Testis (tissue), 3 donors: ENCODE data around the gene SAFB2. TPM values are rescaled to one million over a fixed set of nuclear protein-coding genes. Genes with fewer than 3 reads are reported as not detected.

Experiments
- DNase-seq: peaks from one replicate; pipeline ENCODE4 v3.0.0-alpha.2; 2019
- H3K27ac ChIP-seq, 2 donors: fragments of 200-600 bp; sonication (generic); one replicate each; pipeline ENCODE4 v1.5.1; 2019
- H3K27me3 ChIP-seq: fragments of 200-600 bp; sonication (generic); one replicate; pipeline ENCODE4 v1.5.1; 2019
- H3K36me3 ChIP-seq: fragments of 200-600 bp; sonication (generic); one replicate; pipeline ENCODE4 v1.5.1; 2017; ENCODE audit warnings: low read depth; ENCODE audit errors: missing control alignments
- H3K4me1 ChIP-seq: fragments of 200-600 bp; sonication (generic); one replicate; pipeline ENCODE4 v1.5.1; 2019
- H3K4me3 ChIP-seq, 2 donors: fragments of 200-600 bp; sonication (generic); one replicate each; pipeline ENCODE4 v1.5.1; 2017 to 2019
- H3K9me3 ChIP-seq: fragments of 200-600 bp; sonication (generic); one replicate; pipeline ENCODE4 v1.5.1; 2017
- CTCF ChIP-seq, 3 experiments: fragments of 450-650 bp in 2 of 3; fragments of 200-600 bp in 1 of 3; sonication (generic) in 1 of 3; IDR thresholded peaks; one replicate each; pipeline ENCODE4 v1.5.1; 2016 to 2019; ENCODE audit warnings: antibody characterized with exemption in 3 of 3, mild to moderate bottlenecking in 2 of 3, moderate library complexity in 1 of 3
- POLR2A ChIP-seq: fragments of 450-650 bp; IDR thresholded peaks from one replicate; pipeline ENCODE4 v1.6.1; 2017; ENCODE audit warnings: antibody characterized with exemption, mild to moderate bottlenecking, moderate library complexity
- WGBS, 2 donors: methylation state at CpG; one replicate each; pipeline ENCODE4 v1.1.5; 2018; 5-methylcytosine and 5-hydroxymethylcytosine counted together
- intact Hi-C: fragments of 100-400 bp; cut with DNase I; formaldehyde crosslinking; loops from one replicate; pipeline ENCODE4 v1.15.1; 2023; ENCODE audit warnings: low total_unique reads
- polyA plus RNA-seq: library from polyadenylated mRNA; stranded (reverse); fragments of 350-450 nt; fragmentation: Illumina TruSeq; extraction: RNeasy Lipid Tissue Mini Kit (QIAGEN cat#74804); gene quantifications from one replicate; pipeline ENCODE4 v1.2.3, GENCODE V29; 2014; ENCODE audit warnings: low read depth, low replicate concordance; ENCODE audit not compliant: insufficient read depth
- total RNA-seq, 2 donors: library from RNA; depleted of rRNA; stranded (reverse); fragments of >200 nt; gene quantifications; one replicate each; pipeline ENCODE4 v1.2.3, GENCODE V29; 2016

The SAFB2 gene
- total and polyA plus RNA-seq, 3 donors from 2014 or later = 84.1 to 209 (median 173) TPM

- no peaks in the 10 kb centered on the region for H3K9me3 ChIP-seq
- intact Hi-C loops = loop anchor here (5.0 kb wide), 1 partner anchor 65 kb away; no protein-coding TSS in a partner anchor
- WGBS, 2 donors = 0 to 1% methylated on average over 26 to 31 of the region's 35 CpGs
Measured at GRCh38 chr19:5621945-5622464, 571 bp downstream of the SAFB2 start.

GRCh38 chr19:5621311-5621944, 1.1 kb downstream of the SAFB2 start:
- Histone ChIP-seq H3K36me3 (no peaks in the 10 kb centered on the region), H3K9me3 (no peaks in the 10 kb centered on the region), H3K4me1 (peaks cover 46% of the 10 kb centered on the region), H3K27me3 (no peaks in the 10 kb centered on the region), H3K27ac (peak overlapping the region; percentile 94 to 98), H3K4me3 (peak overlapping the region; percentile 97 to 99)
- TF ChIP-seq CTCF (IDR thresholded peaks at IDR 0.05) (no peak), POLR2A (no peak)
- 3 to 12% methylated on average over 14 of the region's 14 CpGs for WGBS, 2 donors
- intact Hi-C loops = loop anchor here (5.0 kb wide), 1 partner anchor 66 kb away; no protein-coding TSS in a partner anchor
- DNase-seq = peak; percentile 93

More at GRCh38 chr19:5621945-5622464, 571 bp downstream of the SAFB2 start:
- TF ChIP-seq CTCF (IDR thresholded peaks at IDR 0.05) = no peak
- no peak for TF ChIP-seq POLR2A
- peak overlapping the region; percentile 97 to 99 for H3K4me3 ChIP-seq
- H3K36me3 ChIP-seq = no peaks in the 10 kb centered on the region
- H3K27ac ChIP-seq = peak overlapping the region; percentile 94 to 98
- peaks cover 46% of the 10 kb centered on the region for H3K4me1 ChIP-seq
- H3K27me3 ChIP-seq = no peaks in the 10 kb centered on the region
- DNase-seq = no peak

- intact Hi-C loops = loop anchor here (5.0 kb wide), 1 partner anchor 67 kb away; no protein-coding TSS in a partner anchor
- Histone ChIP-seq H3K4me1 (peaks cover 35% of the 10 kb centered on the region), H3K36me3 (no peaks in the 10 kb centered on the region), H3K4me3 (no peak overlapping the region), H3K27me3 (no peaks in the 10 kb centered on the region), H3K27ac (no peak overlapping the region), H3K9me3 (no peaks in the 10 kb centered on the region)
- WGBS, 2 donors = 61 to 79% methylated on average over 3 of the region's 3 CpGs
- TF ChIP-seq POLR2A (no peak), CTCF (IDR thresholded peaks at IDR 0.05) (no peak)
- no peak for DNase-seq
Measured at GRCh38 chr19:5619946-5620345, 2.6 kb downstream of the SAFB2 start.

- no peaks in the 10 kb centered on the region for H3K27me3 ChIP-seq
- no peaks in the 10 kb centered on the region for H3K36me3 ChIP-seq
- intact Hi-C loops = no loop called here
- TF ChIP-seq CTCF (IDR thresholded peaks at IDR 0.05) = no peak
- TF ChIP-seq POLR2A = no peak
- no peak overlapping the region for H3K27ac ChIP-seq
- no peaks in the 10 kb centered on the region for H3K9me3 ChIP-seq
- 81 to 95% methylated on average over 9 of the region's 9 CpGs for WGBS, 2 donors
- no peak for DNase-seq
- H3K4me3 ChIP-seq = no peak overlapping the region
- peaks cover 24% of the 10 kb centered on the region for H3K4me1 ChIP-seq
Measured at GRCh38 chr19:5618591-5618990, 4.0 kb downstream of the SAFB2 start.
